Measurements from ENCODE around the gene POLR2A. TPM values are rescaled to one million over a fixed set of nuclear protein-coding genes. Genes with fewer than 3 reads are reported as not detected.
A peak's percentile ranks its signal among the peaks of the same experiment; 100 is the strongest.
"Not testable (repeated sequence)": the region's sequence is repeated elsewhere in the genome, so short reads cannot be mapped to it uniquely, and the experiment has no call there.

Gene POLR2A
- total RNA-seq, 4 donors from 2014 or later = 59.3 to 94.9 (median 78.2) TPM

- WGBS, 2 donors = 76 to 86% methylated on average over 5 of the region's 9 CpGs
- Histone ChIP-seq H3K36me3 (peaks cover 10 to 68% (median 11%) of the 10 kb centered on the region in 3 donors), H3K27ac (peak overlapping the region; percentile 0 to 75 (median 65)), H3K9me3 (no peaks in the 10 kb centered on the region), H3K4me1 (peaks cover 17 to 84% (median 20%) of the 10 kb centered on the region in 3 donors), H3K27me3 (no peaks in the 10 kb centered on the region), H3K4me3 (no peak overlapping the region)
- intact Hi-C loops (cut with DNase I) = no loop called here
- no peak for TF ChIP-seq POLR2A (IDR thresholded peaks at IDR 0.05)
- TF ChIP-seq, protein P1, sequence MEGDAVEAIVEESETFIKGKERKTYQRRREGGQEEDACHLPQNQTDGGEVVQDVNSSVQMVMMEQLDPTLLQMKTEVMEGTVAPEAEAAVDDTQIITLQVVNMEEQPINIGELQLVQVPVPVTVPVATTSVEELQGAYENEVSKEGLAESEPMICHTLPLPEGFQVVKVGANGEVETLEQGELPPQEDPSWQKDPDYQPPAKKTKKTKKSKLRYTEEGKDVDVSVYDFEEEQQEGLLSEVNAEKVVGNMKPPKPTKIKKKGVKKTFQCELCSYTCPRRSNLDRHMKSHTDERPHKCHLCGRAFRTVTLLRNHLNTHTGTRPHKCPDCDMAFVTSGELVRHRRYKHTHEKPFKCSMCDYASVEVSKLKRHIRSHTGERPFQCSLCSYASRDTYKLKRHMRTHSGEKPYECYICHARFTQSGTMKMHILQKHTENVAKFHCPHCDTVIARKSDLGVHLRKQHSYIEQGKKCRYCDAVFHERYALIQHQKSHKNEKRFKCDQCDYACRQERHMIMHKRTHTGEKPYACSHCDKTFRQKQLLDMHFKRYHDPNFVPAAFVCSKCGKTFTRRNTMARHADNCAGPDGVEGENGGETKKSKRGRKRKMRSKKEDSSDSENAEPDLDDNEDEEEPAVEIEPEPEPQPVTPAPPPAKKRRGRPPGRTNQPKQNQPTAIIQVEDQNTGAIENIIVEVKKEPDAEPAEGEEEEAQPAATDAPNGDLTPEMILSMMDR (IDR thresholded peaks at IDR 0.05) = no peak
- no peak for DNase-seq
Measured at GRCh38 chr17:7466318-7466638, 17.9 kb upstream of the POLR2A start.

GRCh38 chr17:7466639-7467341, 17.4 kb upstream of the POLR2A start:
- H3K36me3 ChIP-seq = peaks cover 10 to 65% (median 11%) of the 10 kb centered on the region in 3 donors
- peaks cover 18 to 84% (median 25%) of the 10 kb centered on the region in 3 donors for H3K4me1 ChIP-seq
- 65 to 78% methylated on average over 12 to 14 of the region's 16 CpGs for WGBS, 2 donors
- H3K9me3 ChIP-seq = no peaks in the 10 kb centered on the region
- intact Hi-C loops (cut with DNase I) = no loop called here
- DNase-seq = no peak
- H3K27ac ChIP-seq = peak overlapping the region; percentile 0 to 75 (median 65)
- TF ChIP-seq, protein P1 (IDR thresholded peaks at IDR 0.05) = no peak
- TF ChIP-seq POLR2A (IDR thresholded peaks at IDR 0.05) = no peak
- H3K27me3 ChIP-seq = no peaks in the 10 kb centered on the region
- H3K4me3 ChIP-seq = no peak overlapping the region

GRCh38 chr17:7467498-7467897, 16.7 kb upstream of the POLR2A start:
- Histone ChIP-seq H3K27me3 (no peaks in the 10 kb centered on the region), H3K27ac (peak overlapping the region in 3 of 4 donors; percentile 64 to 75 (median 66)), H3K36me3 (peaks cover 7 to 58% (median 11%) of the 10 kb centered on the region in 3 donors), H3K4me3 (no peak overlapping the region), H3K9me3 (no peaks in the 10 kb centered on the region), H3K4me1 (peaks cover 23 to 86% (median 32%) of the 10 kb centered on the region in 3 donors)
- TF ChIP-seq, protein P1 (IDR thresholded peaks at IDR 0.05) = no peak
- no peak for TF ChIP-seq POLR2A (IDR thresholded peaks at IDR 0.05)
- DNase-seq = no peak
- intact Hi-C loops (cut with DNase I) = no loop called here
- 91 to 94% methylated on average over 2 to 3 of the region's 3 CpGs for WGBS, 2 donors

DNA sequence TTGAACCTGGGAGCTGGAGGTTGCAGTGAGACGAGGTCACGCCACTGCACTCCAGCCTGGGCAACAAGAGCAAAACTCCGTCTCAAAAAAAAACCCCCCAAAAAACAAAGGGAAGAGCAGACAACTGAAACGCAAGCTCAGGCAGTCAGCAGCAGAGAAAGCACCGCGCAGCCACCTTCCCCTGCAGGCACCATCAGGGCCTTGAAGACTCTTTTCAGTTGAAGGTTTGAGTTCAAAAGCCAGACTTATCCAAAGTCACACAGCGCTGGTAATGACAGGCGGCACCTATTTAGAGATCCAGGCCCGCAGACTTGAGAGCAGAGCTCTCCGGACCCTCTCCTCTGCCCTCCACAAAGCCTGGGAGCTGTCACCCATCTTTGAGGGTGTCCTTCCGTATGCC, 15.9 kb upstream of the POLR2A start:
- H3K36me3 ChIP-seq = peaks cover 0 to 50% (median 6%) of the 10 kb centered on the region in 3 donors
- no peak overlapping the region for H3K4me3 ChIP-seq
- TF ChIP-seq, protein P1 (IDR thresholded peaks at IDR 0.05) = no peak
- TF ChIP-seq POLR2A (IDR thresholded peaks at IDR 0.05) = no peak
- WGBS, 2 donors = 90 to 95% methylated on average over 8 to 11 of the region's 11 CpGs
- H3K4me1 ChIP-seq = peaks cover 23 to 91% (median 33%) of the 10 kb centered on the region in 3 donors
- DNase-seq = no peak
- H3K9me3 ChIP-seq = no peaks in the 10 kb centered on the region
- intact Hi-C loops (cut with DNase I) = no loop called here
- no peak overlapping the region for H3K27ac ChIP-seq
- H3K27me3 ChIP-seq = no peaks in the 10 kb centered on the region

GRCh38 chr17:7468804-7469389, 15.3 kb upstream of the POLR2A start:
- TF ChIP-seq, protein P1 (IDR thresholded peaks at IDR 0.05) = no peak
- no peak for TF ChIP-seq POLR2A (IDR thresholded peaks at IDR 0.05)
- Histone ChIP-seq H3K4me3 (no peak overlapping the region), H3K27me3 (no peaks in the 10 kb centered on the region), H3K27ac (no peak overlapping the region), H3K9me3 (no peaks in the 10 kb centered on the region), H3K36me3 (peaks cover 0 to 44% (median 6%) of the 10 kb centered on the region in 3 donors), H3K4me1 (peaks cover 19 to 91% (median 38%) of the 10 kb centered on the region in 3 donors)
- DNase-seq = no peak
- intact Hi-C loops (cut with DNase I) = no loop called here
- WGBS, 2 donors = 83 to 94% methylated on average over 10 to 12 of the region's 12 CpGs

DNA sequence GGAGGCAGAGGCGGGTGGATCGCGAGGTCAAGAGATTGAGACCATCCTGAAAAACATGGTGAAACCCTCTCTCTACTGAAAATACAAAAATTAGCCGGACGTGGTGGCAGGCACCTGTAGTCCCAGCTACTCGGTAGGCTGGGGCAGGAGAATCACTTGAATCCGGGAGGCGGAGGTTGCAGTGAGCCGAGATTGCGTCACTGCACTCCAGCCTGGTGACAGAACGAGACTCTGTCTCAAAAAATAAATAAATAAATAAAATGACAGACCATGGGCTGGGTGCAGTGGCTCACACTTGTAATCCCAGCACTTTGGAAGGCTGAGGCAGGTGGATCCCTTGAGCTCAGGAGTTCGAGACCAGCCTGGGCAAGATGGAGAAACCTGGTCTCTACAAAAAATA, 14.3 kb upstream of the POLR2A start:
- H3K4me3 ChIP-seq; H3K9me3 ChIP-seq; H3K27me3 ChIP-seq; H3K27ac ChIP-seq; DNase-seq; intact Hi-C loops (cut with DNase I): not testable (repeated sequence)
- peaks cover 0 to 37% (median 6%) of the 10 kb centered on the region in 3 donors for H3K36me3 ChIP-seq
- peaks cover 19 to 92% (median 35%) of the 10 kb centered on the region in 3 donors for H3K4me1 ChIP-seq
- 92 to 94% methylated on average over 10 to 12 of the region's 12 CpGs for WGBS, 2 donors

GRCh38 chr17:7470457-7470973, 13.7 kb upstream of the POLR2A start:
- WGBS, 2 donors = 72 to 75% methylated on average over 8 of the region's 8 CpGs

More at GRCh38 chr17:7470457-7470973, 13.7 kb upstream of the POLR2A start:
- H3K27me3 ChIP-seq; intact Hi-C loops (cut with DNase I); DNase-seq; H3K27ac ChIP-seq; H3K9me3 ChIP-seq; H3K4me3 ChIP-seq: not testable (repeated sequence)
- Histone ChIP-seq H3K36me3 (peaks cover 0 to 32% (median 6%) of the 10 kb centered on the region in 3 donors), H3K4me1 (peaks cover 24 to 97% (median 42%) of the 10 kb centered on the region in 3 donors)

Data from esophagus squamous epithelium (tissue), 5 donors.